ENCODE data around the gene AMBRA1. TPM values are rescaled to one million over a fixed set of nuclear protein-coding genes. Genes with fewer than 3 reads are reported as not detected.

Gene AMBRA1
- polyA plus RNA-seq, 1 donor, result 25.3 TPM

GRCh38 chr11:46574656-46575055 lies 19.2 kb downstream of the AMBRA1 start:
- no peak for DNase-seq

GRCh38 chr11:46570790-46571398 lies 22.9 kb downstream of the AMBRA1 start:
- DNase-seq, result no peak

GRCh38 chr11:46565232-46565840 lies 28.5 kb downstream of the AMBRA1 start:
- no peak for DNase-seq

- no peak for DNase-seq
Observed at GRCh38 chr11:46564459-46564858, 29.4 kb downstream of the AMBRA1 start.

- no peak for DNase-seq
Observed at GRCh38 chr11:46562527-46562926, 31.3 kb downstream of the AMBRA1 start.

- DNase-seq, result no peak
Observed at GRCh38 chr11:46560300-46560991, 33.4 kb downstream of the AMBRA1 start.

- no peak for DNase-seq
Observed at GRCh38 chr11:46559815-46560214, 34.0 kb downstream of the AMBRA1 start.

- DNase-seq, result no peak
Observed at GRCh38 chr11:46557684-46558151, 36.1 kb downstream of the AMBRA1 start.

GRCh38 chr11:46555267-46556054 lies 38.4 kb downstream of the AMBRA1 start:
- no peak for DNase-seq

GRCh38 chr11:46554213-46555147 lies 39.3 kb downstream of the AMBRA1 start:
- DNase-seq, result no peak

- DNase-seq, result no peak
Observed at GRCh38 chr11:46553814-46554212, 40.0 kb downstream of the AMBRA1 start.

- no peak for DNase-seq
Observed at GRCh38 chr11:46551261-46551660, 42.6 kb downstream of the AMBRA1 start.

GRCh38 chr11:46547579-46547978 lies 46.2 kb downstream of the AMBRA1 start:
- no peak for DNase-seq

GRCh38 chr11:46543564-46543963 lies 50.3 kb downstream of the AMBRA1 start:
- DNase-seq, result no peak

GRCh38 chr11:46541593-46542371 lies 52.0 kb downstream of the AMBRA1 start:
- no peak for DNase-seq

- no peak for DNase-seq
Observed at GRCh38 chr11:46540807-46541206, 53.0 kb downstream of the AMBRA1 start.

GRCh38 chr11:46537537-46538295 lies 56.1 kb downstream of the AMBRA1 start:
- DNase-seq, result peak; percentile 86

- DNase-seq, result no peak
Observed at GRCh38 chr11:46537121-46537520, 56.7 kb downstream of the AMBRA1 start.

- DNase-seq, result no peak
Observed at GRCh38 chr11:46535688-46536087, 58.1 kb downstream of the AMBRA1 start.

- no peak for DNase-seq
Observed at GRCh38 chr11:46534711-46535110, 59.1 kb downstream of the AMBRA1 start.
